Hepatocyte (in vitro differentiated cells): ENCODE data around the gene CCDC188. TPM values are rescaled to one million over a fixed set of nuclear protein-coding genes. Genes with fewer than 3 reads are reported as not detected.

Experiments
- DNase-seq: peaks from one replicate; pipeline ENCODE4 v3.0.0-alpha.2; 2016; ENCODE audit warnings: low spot score
- H2AFZ ChIP-seq: fragments of 200-600 bp; sonication (generic); 2 replicates; pipeline ENCODE4 v1.6.0; 2016; ENCODE audit warnings: antibody characterized with exemption, mild to moderate bottlenecking
- H3K27ac ChIP-seq: fragments of 200-600 bp; sonication (generic); 2 replicates; pipeline ENCODE4 v1.5.1; 2016; ENCODE audit warnings: mild to moderate bottlenecking
- H3K27me3 ChIP-seq: fragments of 200-600 bp; sonication (generic); 2 replicates; pipeline ENCODE4 v1.6.1; 2016
- H3K36me3 ChIP-seq: fragments of 200-600 bp; sonication (generic); replicated peaks from 2 replicates; pipeline ENCODE4 v1.5.1; 2016; ENCODE audit warnings: low read depth; ENCODE audit not compliant: insufficient read depth
- H3K4me1 ChIP-seq: fragments of 200-600 bp; sonication (generic); 2 replicates; pipeline ENCODE4 v1.5.1; 2016; ENCODE audit warnings: mild to moderate bottlenecking, moderate library complexity; ENCODE audit not compliant: insufficient read depth
- H3K4me2 ChIP-seq: fragments of 200-600 bp; sonication (generic); 2 replicates; pipeline ENCODE4 v1.6.0; 2016
- H3K4me3 ChIP-seq: fragments of 200-600 bp; sonication (generic); 2 replicates; pipeline ENCODE4 v1.5.1; 2016; ENCODE audit warnings: mild to moderate bottlenecking
- H3K79me2 ChIP-seq: fragments of 200-600 bp; sonication (generic); 2 replicates; pipeline ENCODE4 v1.6.0; 2017; ENCODE audit warnings: mild to moderate bottlenecking
- H3K9me2 ChIP-seq: fragments of 200-600 bp; sonication (generic); replicated peaks from 2 replicates; pipeline ENCODE4 v1.6.0; 2017; ENCODE audit warnings: mild to moderate bottlenecking; ENCODE audit not compliant: insufficient read depth
- H3K9me3 ChIP-seq: fragments of 200-600 bp; sonication (generic); 2 replicates; pipeline ENCODE4 v1.5.1; 2016; ENCODE audit warnings: low read depth, mild to moderate bottlenecking
- H4K20me1 ChIP-seq: fragments of 200-600 bp; sonication (generic); 2 replicates; pipeline ENCODE4 v1.6.0; 2016; ENCODE audit warnings: mild to moderate bottlenecking; ENCODE audit not compliant: insufficient read depth, poor library complexity, severe bottlenecking
- CTCF ChIP-seq: fragments of 200-600 bp; sonication (generic); IDR thresholded peaks from 2 replicates; pipeline ENCODE4 v1.5.1; 2016; ENCODE audit warnings: antibody characterized with exemption, mild to moderate bottlenecking; ENCODE audit not compliant: poor library complexity
- EZH2 ChIP-seq: fragments of 200-600 bp; sonication (generic); IDR thresholded peaks from 2 replicates; pipeline ENCODE4 v1.6.1; 2016; ENCODE audit warnings: antibody characterized with exemption, mild to moderate bottlenecking, borderline replicate concordance
- EZH2phosphoT487 ChIP-seq: fragments of 200-600 bp; sonication (generic); IDR thresholded peaks from one replicate; pipeline ENCODE4 v1.6.1; 2018; ENCODE audit warnings: antibody characterized with exemption, mild to moderate bottlenecking, low read depth, moderate library complexity; ENCODE audit not compliant: unreplicated experiment, severe bottlenecking
- WGBS: methylation state at CpG from one replicate; pipeline ENCODE4 v1.1.6; 2016; ENCODE audit warnings: low lambda C conversion rate; ENCODE audit errors: missing lambda C conversion rate; 5-methylcytosine and 5-hydroxymethylcytosine counted together
- polyA plus RNA-seq: library from polyadenylated mRNA; unstranded; fragments of >200 nt; fragmentation: Nextera tagmentation; extraction: Ambion mirVana; gene quantifications from 2 replicates; pipeline ENCODE4 v1.2.1, GENCODE V29; 2016
- total RNA-seq: library from RNA; depleted of rRNA; stranded (reverse); fragments of >200 nt; gene quantifications from 2 replicates; pipeline ENCODE4 v1.2.3, GENCODE V29; 2014

The CCDC188 gene
- total and polyA plus RNA-seq, 2 experiments from 2014 or later: not detected

GRCh38 chr22:20107951-20108756 is 42.7 kb downstream of the CCDC188 start:
- Histone ChIP-seq H4K20me1 (no peaks in the 10 kb centered on the region), H3K79me2 (peaks cover 2% of the 10 kb centered on the region), H3K27me3 (no peaks in the 10 kb centered on the region), H3K4me3 (no peak overlapping the region), H3K4me1 (no peaks in the 10 kb centered on the region), H3K4me2 (no peak overlapping the region), H3K36me3 (no peaks in the 10 kb centered on the region), H2AFZ (no peak overlapping the region), H3K9me2 (no peaks in the 10 kb centered on the region), H3K27ac (no peak overlapping the region), H3K9me3 (no peaks in the 10 kb centered on the region)
- no peak for DNase-seq
- 93% methylated on average over 13 of the region's 13 CpGs for WGBS
- no peak for TF ChIP-seq CTCF
- TF ChIP-seq EZH2phosphoT487: no peak
- TF ChIP-seq EZH2: no peak

GRCh38 chr22:20107471-20107901 is 43.4 kb downstream of the CCDC188 start:
- Histone ChIP-seq H3K4me2 (no peak overlapping the region), H3K36me3 (no peaks in the 10 kb centered on the region), H3K27ac (no peak overlapping the region), H3K4me1 (no peaks in the 10 kb centered on the region), H3K79me2 (peaks cover 4% of the 10 kb centered on the region), H3K9me2 (no peaks in the 10 kb centered on the region), H3K9me3 (no peaks in the 10 kb centered on the region), H3K27me3 (no peaks in the 10 kb centered on the region), H2AFZ (no peak overlapping the region), H4K20me1 (no peaks in the 10 kb centered on the region), H3K4me3 (no peak overlapping the region)
- 97% methylated on average over 7 of the region's 7 CpGs for WGBS
- no peak for TF ChIP-seq EZH2
- TF ChIP-seq EZH2phosphoT487: no peak
- TF ChIP-seq CTCF: no peak
- DNase-seq: no peak

GRCh38 chr22:20106849-20107237 is 44.0 kb downstream of the CCDC188 start:
- 97% methylated on average over 10 of the region's 10 CpGs for WGBS

More at GRCh38 chr22:20106849-20107237, 44.0 kb downstream of the CCDC188 start:
- no peak overlapping the region for H3K4me2 ChIP-seq
- TF ChIP-seq EZH2phosphoT487 (no peak), CTCF (no peak)
- H2AFZ ChIP-seq: no peak overlapping the region
- no peaks in the 10 kb centered on the region for H4K20me1 ChIP-seq
- DNase-seq: no peak
- no peak overlapping the region for H3K4me3 ChIP-seq
- no peaks in the 10 kb centered on the region for H3K27me3 ChIP-seq
- H3K9me2 ChIP-seq: no peaks in the 10 kb centered on the region
- H3K79me2 ChIP-seq: peaks cover 6% of the 10 kb centered on the region
- H3K4me1 ChIP-seq: no peaks in the 10 kb centered on the region
- no peak overlapping the region for H3K27ac ChIP-seq
- no peaks in the 10 kb centered on the region for H3K36me3 ChIP-seq
- H3K9me3 ChIP-seq: no peaks in the 10 kb centered on the region
